Suprapubic skin (tissue), 4 donors: ENCODE data around the gene CD151.

Experiments
- CTCF ChIP-seq, 2 donors: fragments of 200-600 bp in 1 of 2; fragments of 450-650 bp in 1 of 2; sonication (generic) in 1 of 2; IDR thresholded peaks; one replicate each; pipeline ENCODE4 v1.5.1; 2016 to 2019; ENCODE audit warnings: antibody characterized with exemption in 2 of 2, mild to moderate bottlenecking in 1 of 2, moderate library complexity in 1 of 2
- EP300 ChIP-seq: sonication (generic); formaldehyde crosslinking; IDR thresholded peaks from one replicate; pipeline ENCODE4 v1.6.1; 2017; ENCODE audit warnings: antibody characterized with exemption
- POLR2A ChIP-seq, 2 donors: fragments of 450-650 bp; IDR thresholded peaks; one replicate each; pipeline ENCODE4 v1.6.1; 2017; ENCODE audit warnings: antibody characterized with exemption in 2 of 2, mild to moderate bottlenecking in 2 of 2, moderate library complexity in 2 of 2
- POLR2AphosphoS5 ChIP-seq, 3 donors: sonication (generic); formaldehyde crosslinking; IDR thresholded peaks; one replicate each; pipeline ENCODE4 v1.6.1; 2017; ENCODE audit warnings: antibody characterized with exemption in 3 of 3

DNA sequence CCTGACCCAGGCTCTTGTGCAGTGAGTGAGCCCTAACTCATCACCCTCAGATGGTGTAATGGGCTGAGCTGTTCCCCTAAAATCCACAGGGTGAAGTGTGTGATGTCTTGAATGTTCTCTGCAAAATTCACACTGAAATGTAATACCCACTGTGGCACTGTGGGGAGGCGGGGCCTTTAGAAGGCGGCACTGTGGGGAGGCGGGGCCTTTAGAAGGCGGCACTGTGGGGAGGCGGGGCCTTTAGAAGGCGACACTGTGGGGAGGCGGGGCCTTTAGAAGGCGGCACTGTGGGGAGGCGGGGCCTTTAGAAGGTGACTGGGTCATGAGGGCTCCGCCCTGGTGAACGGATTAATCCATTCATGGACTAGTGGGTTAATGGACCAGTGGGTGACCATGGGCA, 44.8 kb downstream of the CD151 start:
- no peak for TF ChIP-seq CTCF (IDR thresholded peaks at IDR 0.05)
- TF ChIP-seq EP300: no peak
- TF ChIP-seq POLR2AphosphoS5 (IDR thresholded peaks at IDR 0.05): no peak
- no peak for TF ChIP-seq POLR2A (IDR thresholded peaks at IDR 0.05)
